Glutamatergic neuron (in vitro differentiated cells): ENCODE data around the gene SERINC1. TPM values are rescaled to one million over a fixed set of nuclear protein-coding genes. Genes with fewer than 3 reads are reported as not detected.

Source experiments
- DNase-seq: peaks from one replicate; pipeline ENCODE4 v3.0.0; 2022
- H3K27ac Mint-ChIP-seq: one replicate; pipeline ENCODE4 v1.8.0; 2020; ENCODE audit warnings: mild to moderate bottlenecking, mixed read lengths, inconsistent platforms; ENCODE audit not compliant: unreplicated experiment
- H3K27me3 Mint-ChIP-seq: one replicate; pipeline ENCODE4 v1.8.0; 2020; ENCODE audit warnings: mild to moderate bottlenecking, moderate library complexity, mixed read lengths, inconsistent platforms; ENCODE audit not compliant: unreplicated experiment
- H3K36me3 Mint-ChIP-seq: one replicate; pipeline ENCODE4 v1.8.0; 2020; ENCODE audit warnings: mild to moderate bottlenecking, mixed read lengths, inconsistent platforms; ENCODE audit not compliant: unreplicated experiment
- H3K4me1 Mint-ChIP-seq: one replicate; pipeline ENCODE4 v1.8.0; 2020; ENCODE audit warnings: mild to moderate bottlenecking, low read depth, mixed read lengths, inconsistent platforms; ENCODE audit not compliant: unreplicated experiment
- H3K4me3 Mint-ChIP-seq: one replicate; pipeline ENCODE4 v1.8.0; 2020; ENCODE audit warnings: mild to moderate bottlenecking, mixed read lengths, inconsistent platforms; ENCODE audit not compliant: unreplicated experiment
- H3K9me3 Mint-ChIP-seq: one replicate; pipeline ENCODE4 v1.8.0; 2020; ENCODE audit warnings: mild to moderate bottlenecking, moderate library complexity, mixed read lengths, inconsistent platforms; ENCODE audit not compliant: unreplicated experiment
- CTCF ChIP-seq: fragments of 200-600 bp; sonication (generic); IDR thresholded peaks from one replicate; pipeline ENCODE4 v1.5.0; 2021; ENCODE audit not compliant: partially characterized antibody, unreplicated experiment
- total RNA-seq: library from RNA; stranded (reverse); fragmentation: NEBNext Ultra II Directional; extraction: Animal tissue kit (Norgen Biotek cat#: 25700); gene quantifications from one replicate; pipeline ENCODE4 v1.2.1, GENCODE V29; 2021; ENCODE audit not compliant: unreplicated experiment

Gene SERINC1
- total RNA-seq, 1 donor from 2014 or later: 300 TPM

- no peak for DNase-seq
- Mint-ChIP-seq H3K27ac (no peak overlapping the region), H3K4me1 (peaks cover 8% of the 10 kb centered on the region), H3K27me3 (no peaks in the 10 kb centered on the region), H3K36me3 (peaks cover 47% of the 10 kb centered on the region), H3K9me3 (peaks cover 24% of the 10 kb centered on the region), H3K4me3 (no peak overlapping the region)
- no peak for TF ChIP-seq CTCF
Measured at GRCh38 chr6:122494665-122495272, 23.2 kb upstream of the SERINC1 start.

- H3K4me3 Mint-ChIP-seq: peak overlapping the region; percentile 9
- peaks cover 8% of the 10 kb centered on the region for H3K4me1 Mint-ChIP-seq
- no peaks in the 10 kb centered on the region for H3K27me3 Mint-ChIP-seq
- TF ChIP-seq CTCF: peak; percentile 59
- H3K27ac Mint-ChIP-seq: peak overlapping the region; percentile 11
- peak; percentile 77 for DNase-seq
- H3K36me3 Mint-ChIP-seq: peaks cover 26% of the 10 kb centered on the region
- H3K9me3 Mint-ChIP-seq: peaks cover 9% of the 10 kb centered on the region
Measured at GRCh38 chr6:122491919-122492555, 20.4 kb upstream of the SERINC1 start.

- no peak overlapping the region for H3K27ac Mint-ChIP-seq
- H3K36me3 Mint-ChIP-seq: peaks cover 15% of the 10 kb centered on the region
Measured at GRCh38 chr6:122490607-122491006, 19.0 kb upstream of the SERINC1 start.

DNA sequence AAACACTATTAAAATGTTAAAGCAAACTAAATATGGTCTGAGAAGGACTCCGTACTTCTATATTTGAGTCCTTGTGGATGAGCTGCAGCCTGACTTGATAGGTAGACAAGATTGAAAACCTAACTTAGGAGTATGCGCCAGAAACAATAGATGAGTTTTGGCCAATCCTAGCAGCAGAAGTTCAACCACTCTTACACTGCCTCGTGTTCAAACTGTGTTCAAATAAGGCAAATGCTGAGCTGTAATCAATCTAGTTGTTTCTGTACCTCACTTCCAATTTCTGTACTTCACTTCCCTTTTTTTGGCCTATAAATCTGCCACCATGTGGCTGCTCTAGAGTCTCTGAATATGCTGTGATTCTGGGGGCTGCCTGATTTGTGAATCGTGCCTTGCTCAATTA lies 13.2 kb upstream of the SERINC1 start:
- peaks cover 2% of the 10 kb centered on the region for H3K27me3 Mint-ChIP-seq
- H3K4me1 Mint-ChIP-seq: peaks cover 16% of the 10 kb centered on the region
- H3K27ac Mint-ChIP-seq: peak overlapping the region; percentile 88
- DNase-seq: no peak
- H3K36me3 Mint-ChIP-seq: no peaks in the 10 kb centered on the region
- TF ChIP-seq CTCF: no peak
- peaks cover 3% of the 10 kb centered on the region for H3K9me3 Mint-ChIP-seq
- H3K4me3 Mint-ChIP-seq: peak overlapping the region; percentile 81

More at GRCh38 chr6:122490607-122491006, 19.0 kb upstream of the SERINC1 start:
- peaks cover 12% of the 10 kb centered on the region for H3K4me1 Mint-ChIP-seq
- H3K9me3 Mint-ChIP-seq: peaks cover 5% of the 10 kb centered on the region
- no peak for TF ChIP-seq CTCF
- DNase-seq: no peak
- no peaks in the 10 kb centered on the region for H3K27me3 Mint-ChIP-seq
- H3K4me3 Mint-ChIP-seq: no peak overlapping the region

DNA sequence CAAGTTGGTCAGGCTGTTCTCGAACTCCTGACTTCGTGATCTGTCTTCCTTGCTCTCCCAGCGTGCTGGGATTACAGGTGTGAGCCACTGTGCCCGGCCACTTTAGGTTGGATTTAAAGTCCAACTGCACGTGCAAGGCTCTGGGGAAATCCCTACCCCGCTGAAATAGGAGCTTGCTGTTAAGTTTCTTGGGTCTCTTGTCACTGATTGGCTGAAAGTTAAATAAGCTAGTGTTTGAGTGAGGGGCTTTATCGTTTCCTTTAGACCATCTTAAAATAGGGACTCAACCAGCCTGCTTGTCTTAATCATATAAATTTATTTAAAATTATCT lies 11.1 kb upstream of the SERINC1 start:
- DNase-seq: no peak
- peaks cover 2% of the 10 kb centered on the region for H3K27me3 Mint-ChIP-seq
- H3K27ac Mint-ChIP-seq: peak overlapping the region; percentile 90
- H3K9me3 Mint-ChIP-seq: peaks cover 3% of the 10 kb centered on the region
- H3K36me3 Mint-ChIP-seq: no peaks in the 10 kb centered on the region
- no peak for TF ChIP-seq CTCF
- H3K4me3 Mint-ChIP-seq: peak overlapping the region; percentile 94
- H3K4me1 Mint-ChIP-seq: peaks cover 16% of the 10 kb centered on the region
